GM18517 (cell line): ENCODE measurements around the gene ZBP1.

ENCODE experiments used
- ATAC-seq: cut with Tn5 transposase; IDR thresholded peaks from one replicate; pipeline ENCODE4 v1.9.1; 2021; ENCODE audit warnings: mild to moderate bottlenecking, moderate library complexity; ENCODE audit not compliant: unreplicated experiment

Gene ZBP1

GRCh38 chr20:57619051-57619831 is 985 bp downstream of the ZBP1 start:
- ATAC-seq = peak; percentile 63

- no peak for ATAC-seq
Observed at GRCh38 chr20:57618764-57619050, 1.5 kb downstream of the ZBP1 start.

GRCh38 chr20:57618091-57618763 is 2.0 kb downstream of the ZBP1 start:
- no peak for ATAC-seq

GRCh38 chr20:57617079-57617795 is 3.0 kb downstream of the ZBP1 start:
- no peak for ATAC-seq

GRCh38 chr20:57616143-57616951 is 3.9 kb downstream of the ZBP1 start:
- no peak for ATAC-seq

- no peak for ATAC-seq
Observed at GRCh38 chr20:57615445-57615811, 4.8 kb downstream of the ZBP1 start.

GRCh38 chr20:57614490-57615444 is 5.5 kb downstream of the ZBP1 start:
- ATAC-seq = no peak

GRCh38 chr20:57613481-57613921 is 6.7 kb downstream of the ZBP1 start:
- no peak for ATAC-seq

- ATAC-seq = no peak
Observed at GRCh38 chr20:57612916-57613315, 7.3 kb downstream of the ZBP1 start.

GRCh38 chr20:57612436-57612835 is 7.8 kb downstream of the ZBP1 start:
- ATAC-seq = no peak

- ATAC-seq = no peak
Observed at GRCh38 chr20:57611586-57612311, 8.5 kb downstream of the ZBP1 start.

GRCh38 chr20:57610261-57610952 is 9.8 kb downstream of the ZBP1 start:
- ATAC-seq = no peak

GRCh38 chr20:57609842-57610167 is 10.4 kb downstream of the ZBP1 start:
- ATAC-seq = no peak

GRCh38 chr20:57609086-57609841 is 11.0 kb downstream of the ZBP1 start:
- ATAC-seq = no peak

- no peak for ATAC-seq
Observed at GRCh38 chr20:57608516-57608915, 11.7 kb downstream of the ZBP1 start.

- no peak for ATAC-seq
Observed at GRCh38 chr20:57605878-57606277, 14.3 kb downstream of the ZBP1 start.

- ATAC-seq = no peak
Observed at GRCh38 chr20:57605045-57605444, 15.2 kb downstream of the ZBP1 start.

- no peak for ATAC-seq
Observed at GRCh38 chr20:57603120-57603519, 17.1 kb downstream of the ZBP1 start.
